Stimulated activated CD4-positive, alpha-beta T cell treated with anti-CD3 and anti-CD28 coated beads, TNF-alpha, amount 100 ng/mL, for 24 hours (primary cell): Measurements from ENCODE around the gene EIF3CL.
"Not testable (repeated sequence)": the region's sequence is repeated elsewhere in the genome, so short reads cannot be mapped to it uniquely, and the experiment has no call there.

Experiments
- DNase-seq, 3 experiments: peaks; one replicate each; pipeline ENCODE4 v3.0.0-alpha.2; 2020; ENCODE audit warnings: low read depth in 3 of 3

The EIF3CL gene

GRCh38 chr16:28403220-28404072 is at the start of gene EIF3CL:
Gene EIF3CL (minus strand): TSS chr16:28403841. CDS start chr16:28403618, 223 bp downstream.
- not testable (repeated sequence) for DNase-seq

GRCh38 chr16:28447081-28447480 is 43.4 kb upstream of the EIF3CL start:
- not testable (repeated sequence) for DNase-seq

GRCh38 chr16:28446388-28446787 is 42.7 kb upstream of the EIF3CL start:
- DNase-seq = not testable (repeated sequence)

GRCh38 chr16:28443943-28444342 is 40.3 kb upstream of the EIF3CL start:
- DNase-seq = not testable (repeated sequence)

GRCh38 chr16:28438899-28439298 is 35.3 kb upstream of the EIF3CL start:
- not testable (repeated sequence) for DNase-seq

GRCh38 chr16:28435340-28435739 is 31.7 kb upstream of the EIF3CL start:
- not testable (repeated sequence) for DNase-seq

- not testable (repeated sequence) for DNase-seq
These were observed 22.5 kb upstream of the EIF3CL start for GRCh38 chr16:28426060-28426680.

- DNase-seq = not testable (repeated sequence)
These were observed 17.6 kb upstream of the EIF3CL start for GRCh38 chr16:28421071-28421750.

GRCh38 chr16:28417033-28417432 is 13.4 kb upstream of the EIF3CL start:
- not testable (repeated sequence) for DNase-seq

GRCh38 chr16:28414530-28414929 is 10.9 kb upstream of the EIF3CL start:
- DNase-seq = not testable (repeated sequence)

- DNase-seq = not testable (repeated sequence)
These were observed 9.9 kb upstream of the EIF3CL start for GRCh38 chr16:28413585-28413984.

GRCh38 chr16:28392054-28392453 is 11.6 kb downstream of the EIF3CL start:
- not testable (repeated sequence) for DNase-seq

GRCh38 chr16:28382177-28382867 is 21.3 kb downstream of the EIF3CL start:
- DNase-seq = not testable (repeated sequence)

- DNase-seq = not testable (repeated sequence)
These were observed 25.8 kb downstream of the EIF3CL start for GRCh38 chr16:28377822-28378221.

- DNase-seq = not testable (repeated sequence)
These were observed 26.5 kb downstream of the EIF3CL start for GRCh38 chr16:28377108-28377625.

- DNase-seq = not testable (repeated sequence)
These were observed 28.5 kb downstream of the EIF3CL start for GRCh38 chr16:28375115-28375514.

- not testable (repeated sequence) for DNase-seq
These were observed 29.4 kb downstream of the EIF3CL start for GRCh38 chr16:28374281-28374680.

- not testable (repeated sequence) for DNase-seq
These were observed 35.7 kb downstream of the EIF3CL start for GRCh38 chr16:28367926-28368325.

- not testable (repeated sequence) for DNase-seq
These were observed 39.1 kb downstream of the EIF3CL start for GRCh38 chr16:28364268-28365173.

GRCh38 chr16:28363408-28363807 is 40.2 kb downstream of the EIF3CL start, which contains the start of gene NPIPB6:
Gene NPIPB6 (minus strand): TSS chr16:28363508. CDS start chr16:28362822, 686 bp downstream.
- DNase-seq = not testable (repeated sequence)
